GM10847 (cell line): ENCODE results near the gene KCTD20.

Experiments used
- POLR2A ChIP-seq: IDR thresholded peaks from 2 replicates; pipeline ENCODE4 v1.6.1; 2011; ENCODE audit not compliant: insufficient read length; ENCODE audit errors: extremely low read depth

KCTD20 gene

GRCh38 chr6:36441307-36441894 lies 1.4 kb upstream of the KCTD20 start:
- peak; percentile 24 for TF ChIP-seq POLR2A

GRCh38 chr6:36442103-36442670 lies 613 bp upstream of the KCTD20 start:
- TF ChIP-seq POLR2A, result no peak

- no peak for TF ChIP-seq POLR2A
These were observed 950 bp downstream of the KCTD20 start for GRCh38 chr6:36443471-36444428.

GRCh38 chr6:36444470-36444869 lies 1.7 kb downstream of the KCTD20 start:
- TF ChIP-seq POLR2A, result no peak

- no peak for TF ChIP-seq POLR2A
These were observed 2.8 kb downstream of the KCTD20 start for GRCh38 chr6:36445621-36446020.

- TF ChIP-seq POLR2A, result no peak
These were observed 12.8 kb downstream of the KCTD20 start for GRCh38 chr6:36455486-36456027.

GRCh38 chr6:36459501-36459900 lies 16.7 kb downstream of the KCTD20 start:
- TF ChIP-seq POLR2A, result no peak

- TF ChIP-seq POLR2A, result no peak
These were observed 18.1 kb downstream of the KCTD20 start for GRCh38 chr6:36460916-36461315.

- TF ChIP-seq POLR2A, result no peak
These were observed 18.8 kb downstream of the KCTD20 start for GRCh38 chr6:36461646-36462045.

- TF ChIP-seq POLR2A, result no peak
These were observed 20.9 kb downstream of the KCTD20 start for GRCh38 chr6:36463676-36464075.

GRCh38 chr6:36464233-36464632 lies 21.4 kb downstream of the KCTD20 start:
- TF ChIP-seq POLR2A, result no peak

- no peak for TF ChIP-seq POLR2A
These were observed 24.8 kb downstream of the KCTD20 start for GRCh38 chr6:36467625-36468024.

GRCh38 chr6:36469148-36469661 lies 26.4 kb downstream of the KCTD20 start:
- no peak for TF ChIP-seq POLR2A

GRCh38 chr6:36469946-36470345 lies 27.1 kb downstream of the KCTD20 start:
- TF ChIP-seq POLR2A, result no peak

- no peak for TF ChIP-seq POLR2A
These were observed 35.3 kb downstream of the KCTD20 start for GRCh38 chr6:36478051-36478526.

- TF ChIP-seq POLR2A, result no peak
These were observed 36.5 kb downstream of the KCTD20 start for GRCh38 chr6:36479256-36479655.

GRCh38 chr6:36484736-36485135 lies 41.9 kb downstream of the KCTD20 start:
- TF ChIP-seq POLR2A, result no peak
